Measurements from ENCODE around the gene GOLGA8Q.
"Not testable (repeated sequence)": the region's sequence is repeated elsewhere in the genome, so short reads cannot be mapped to it uniquely, and the experiment has no call there.

The GOLGA8Q gene

GRCh38 chr15:30551750-30552149 lies at the start of gene GOLGA8Q:
Gene GOLGA8Q, plus strand, starts transcription at chr15:30552050. Its CDS starts 28 bp downstream, at chr15:30552078.
- DNase-seq: not testable (repeated sequence)

GRCh38 chr15:30502904-30503781 lies 48.7 kb upstream of the GOLGA8Q start:
- DNase-seq: not testable (repeated sequence)

- not testable (repeated sequence) for DNase-seq
Observed at GRCh38 chr15:30504162-30504843, 47.5 kb upstream of the GOLGA8Q start.

- not testable (repeated sequence) for DNase-seq
Observed at GRCh38 chr15:30514545-30514944, 37.3 kb upstream of the GOLGA8Q start.

- DNase-seq: not testable (repeated sequence)
Observed at GRCh38 chr15:30523453-30524243, 28.2 kb upstream of the GOLGA8Q start.

GRCh38 chr15:30525912-30526311 lies 25.9 kb upstream of the GOLGA8Q start:
- DNase-seq: not testable (repeated sequence)

GRCh38 chr15:30529049-30529448 lies 22.8 kb upstream of the GOLGA8Q start:
- DNase-seq: not testable (repeated sequence)

- not testable (repeated sequence) for DNase-seq
Observed at GRCh38 chr15:30566949-30567348, 15.1 kb downstream of the GOLGA8Q start.

GRCh38 chr15:30573012-30573491 lies 21.2 kb downstream of the GOLGA8Q start:
- not testable (repeated sequence) for DNase-seq

- DNase-seq: not testable (repeated sequence)
Observed at GRCh38 chr15:30579394-30579970, 27.6 kb downstream of the GOLGA8Q start.

- DNase-seq: not testable (repeated sequence)
Observed at GRCh38 chr15:30580716-30581115, 28.9 kb downstream of the GOLGA8Q start.

- DNase-seq: not testable (repeated sequence)
Observed at GRCh38 chr15:30598953-30599352, 47.1 kb downstream of the GOLGA8Q start.

- not testable (repeated sequence) for DNase-seq
Observed at GRCh38 chr15:30603796-30604195, 51.9 kb downstream of the GOLGA8Q start, which contains the start of gene GOLGA8H. Gene GOLGA8H, plus strand, starts transcription at chr15:30604028. Its CDS starts 98 bp downstream, at chr15:30604126.
